HepG2 (cell line): Measurements from ENCODE around the gene PPOX. TPM values are rescaled to one million over a fixed set of nuclear protein-coding genes. Genes with fewer than 3 reads are reported as not detected.

Experiments used
- AHDC1 ChIP-seq: sonication (generic); formaldehyde crosslinking; IDR thresholded peaks from 2 replicates; pipeline ENCODE4 v1.5.1; 2020; ENCODE audit warnings: mild to moderate bottlenecking, missing genetic modification reagents, borderline replicate concordance
- ATF7 ChIP-seq, 2 experiments: fragments of 450-650 bp in 1 of 2; sonication (generic) in 1 of 2; formaldehyde crosslinking in 1 of 2; IDR thresholded peaks; 2 replicates each; pipeline versions ENCODE4 v1.4.0 to v1.6.1; 2016 to 2020; ENCODE audit warnings: antibody characterized with exemption in 1 of 2, mild to moderate bottlenecking in 1 of 2, missing genetic modification reagents in 1 of 2
- CREM ChIP-seq, 2 experiments: sonication (generic) in 1 of 2; formaldehyde crosslinking in 1 of 2; IDR thresholded peaks; 2 replicates each; pipeline versions ENCODE4 v1.4.0 to v1.6.1; 2016 to 2020; ENCODE audit warnings: antibody characterized with exemption in 1 of 2, mild to moderate bottlenecking in 1 of 2, missing genetic modification reagents in 1 of 2
- EEA1 ChIP-seq: sonication (generic); formaldehyde crosslinking; IDR thresholded peaks from 2 replicates; pipeline ENCODE4 v1.5.1; 2020; ENCODE audit warnings: mild to moderate bottlenecking, missing genetic modification reagents, borderline replicate concordance
- NR3C1 ChIP-seq: sonication (generic); formaldehyde crosslinking; IDR thresholded peaks from 2 replicates; pipeline ENCODE4 v1.4.0; 2020; ENCODE audit warnings: missing genetic modification reagents
- PCBP1 ChIP-seq: fragments of 200-400 bp; formaldehyde crosslinking; IDR thresholded peaks from 2 replicates; pipeline ENCODE4 v1.6.1; 2017; ENCODE audit warnings: mild to moderate bottlenecking, low read depth, low read length, borderline replicate concordance
- PHF8 ChIP-seq: sonication (generic); formaldehyde crosslinking; IDR thresholded peaks from 2 replicates; pipeline ENCODE4 v1.5.0; 2020; ENCODE audit warnings: missing genetic modification reagents
- RORA ChIP-seq: sonication (generic); formaldehyde crosslinking; IDR thresholded peaks from 2 replicates; pipeline ENCODE4 v1.5.0; 2020; ENCODE audit warnings: mild to moderate bottlenecking, missing genetic modification reagents, moderate library complexity
- SETDB1 ChIP-seq: sonication (generic); formaldehyde crosslinking; IDR thresholded peaks from 2 replicates; pipeline ENCODE4 v1.5.1; 2020; ENCODE audit warnings: missing genetic modification reagents, mild to moderate bottlenecking, borderline replicate concordance
- TBX3 ChIP-seq: fragments of 450-650 bp; IDR thresholded peaks from 2 replicates; pipeline ENCODE4 v1.6.1; 2017; ENCODE audit warnings: antibody characterized with exemption, mild to moderate bottlenecking, inconsistent platforms, borderline replicate concordance
- ZNF280D ChIP-seq: sonication (generic); formaldehyde crosslinking; IDR thresholded peaks from 2 replicates; pipeline ENCODE4 v1.5.1; 2020; ENCODE audit warnings: mild to moderate bottlenecking, missing genetic modification reagents
- ZNF292 ChIP-seq: sonication (generic); formaldehyde crosslinking; IDR thresholded peaks from 2 replicates; pipeline ENCODE4 v1.8.1; 2022; ENCODE audit warnings: mild to moderate bottlenecking, low read depth, missing genetic modification reagents, borderline replicate concordance
- ZNF367 ChIP-seq: sonication (generic); formaldehyde crosslinking; IDR thresholded peaks from 2 replicates; pipeline ENCODE4 v1.4.0; 2020; ENCODE audit warnings: missing genetic modification reagents, borderline replicate concordance
- ZNF770 ChIP-seq: sonication (generic); formaldehyde crosslinking; IDR thresholded peaks from 2 replicates; pipeline ENCODE4 v1.5.0; 2020; ENCODE audit warnings: mild to moderate bottlenecking, missing genetic modification reagents
- ZNF773 ChIP-seq: sonication (generic); formaldehyde crosslinking; IDR thresholded peaks from 2 replicates; pipeline ENCODE4 v1.4.0; 2020; ENCODE audit warnings: missing genetic modification reagents, borderline replicate concordance
- ZSCAN29 ChIP-seq: sonication (generic); formaldehyde crosslinking; conservative IDR thresholded peaks from 2 replicates; pipeline ENCODE4 v1.4.0; 2020; ENCODE audit warnings: mild to moderate bottlenecking, missing genetic modification reagents
- polyA plus RNA-seq, 8 experiments: library from polyadenylated mRNA; depleted of rRNA in 3 of 8; stranded (reverse) in 7 of 8; unstranded in 1 of 8; fragments of >200 nt; fragmentation: Illumina TruSeq in 4 of 8; extraction: Trizol in 4 of 8; gene quantifications; 2 replicates each; pipeline versions ENCODE4 v1.2.1 to v1.2.3, GENCODE V29; 2011 to 2016; ENCODE audit warnings: low read depth in 4 of 8, missing spikeins in 1 of 8, mixed read lengths in 1 of 8; ENCODE audit not compliant: insufficient read depth in 1 of 8
- total RNA-seq, 5 experiments: library from RNA; depleted of rRNA; stranded (reverse); fragments of >200 nt; fragmentation: Illumina TruSeq; extraction: Trizol; gene quantifications; 2 replicates each; pipeline ENCODE4 v1.2.3, GENCODE V29; 2016; ENCODE audit warnings: low read depth in 1 of 5
- TF ChIP-seq, protein P1 (sequence below): sonication (generic); formaldehyde crosslinking; IDR thresholded peaks from 2 replicates; pipeline ENCODE4 v1.4.0; 2020; ENCODE audit warnings: mild to moderate bottlenecking, missing genetic modification reagents

Gene PPOX
- total and polyA plus RNA-seq, 2 of the 13 experiments (the other 11 are each of a cell fraction or from before 2014, with no cell fraction given): 15.5 to 27.7 TPM

GRCh38 chr1:161153682-161154337 is 12.4 kb upstream of the PPOX start, which contains the start of gene UFC1 (continued):
- TF ChIP-seq ZNF280D (0 out of 2 replicates have a peak, but pooled peaks have one; percentile 47), ZNF773 (CRISPR knock-in tag) (no peak), ZNF367 (CRISPR knock-in tag) (no peak), ZNF770 (CRISPR knock-in tag) (no peak), RORA (CRISPR knock-in tag) (no peak), EEA1 (CRISPR knock-in tag) (no peak), CREM (IDR thresholded peaks at IDR 0.05) (peak; percentile 82; the same call in 1 of the 2 replicates), CREM (CRISPR knock-in tag; IDR thresholded peaks at IDR 0.05) (no peak), AHDC1 (CRISPR knock-in tag) (no peak), SETDB1 (no peak), PCBP1 (no peak), PHF8 (CRISPR knock-in tag) (peak; percentile 87), NR3C1 (CRISPR knock-in tag) (no peak), ZSCAN29 (CRISPR knock-in tag) (0 out of 2 replicates have a peak, but pooled peaks have one; percentile 69), TBX3 (peak; percentile 48; the same call in 1 of the 2 replicates), ZNF292 (CRISPR knock-in tag) (no peak), ATF7 (IDR thresholded peaks at IDR 0.05) (no peak), ATF7 (CRISPR knock-in tag; IDR thresholded peaks at IDR 0.05) (peak; percentile 29; the same call in 1 of the 2 replicates)
- TF ChIP-seq, protein P1, sequence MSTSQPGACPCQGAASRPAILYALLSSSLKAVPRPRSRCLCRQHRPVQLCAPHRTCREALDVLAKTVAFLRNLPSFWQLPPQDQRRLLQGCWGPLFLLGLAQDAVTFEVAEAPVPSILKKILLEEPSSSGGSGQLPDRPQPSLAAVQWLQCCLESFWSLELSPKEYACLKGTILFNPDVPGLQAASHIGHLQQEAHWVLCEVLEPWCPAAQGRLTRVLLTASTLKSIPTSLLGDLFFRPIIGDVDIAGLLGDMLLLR (CRISPR knock-in tag): no peak
